ENCODE data around the gene THBS3.
"Not testable (repeated sequence)": the region's sequence is repeated elsewhere in the genome, so short reads cannot be mapped to it uniquely, and the experiment has no call there.

THBS3 gene

GRCh38 chr1:155235375-155235774, 27.7 kb upstream of the THBS3 start:
- not testable (repeated sequence) for DNase-seq (ENCODE audit: low spot score)

GRCh38 chr1:155233502-155233901, 25.8 kb upstream of the THBS3 start:
- not testable (repeated sequence) for DNase-seq (ENCODE audit: low spot score)

- peak; percentile 85 for DNase-seq (ENCODE audit: low spot score)
These were observed 24.6 kb upstream of the THBS3 start for GRCh38 chr1:155232001-155232978.

GRCh38 chr1:155231302-155231701, 23.6 kb upstream of the THBS3 start:
- not testable (repeated sequence) for DNase-seq (ENCODE audit: low spot score)

- no peak for DNase-seq (ENCODE audit: low spot score)
These were observed 20.4 kb upstream of the THBS3 start for GRCh38 chr1:155228096-155228427.

- peak; percentile 99 for DNase-seq (ENCODE audit: low spot score)
These were observed 19.8 kb upstream of the THBS3 start for GRCh38 chr1:155227261-155228095.

GRCh38 chr1:155226910-155227260, 19.2 kb upstream of the THBS3 start:
- no peak for DNase-seq (ENCODE audit: low spot score)

- DNase-seq (ENCODE audit: low spot score) = peak; percentile 80
These were observed 18.7 kb upstream of the THBS3 start for GRCh38 chr1:155226188-155226909.

GRCh38 chr1:155225404-155225759, 17.7 kb upstream of the THBS3 start:
- not testable (repeated sequence) for DNase-seq (ENCODE audit: low spot score)

- no peak for DNase-seq (ENCODE audit: low spot score)
These were observed 15.3 kb upstream of the THBS3 start for GRCh38 chr1:155223047-155223446.

- not testable (repeated sequence) for DNase-seq (ENCODE audit: low spot score)
These were observed 12.7 kb upstream of the THBS3 start for GRCh38 chr1:155220211-155220965.

GRCh38 chr1:155219592-155220031, 11.9 kb upstream of the THBS3 start:
- DNase-seq (ENCODE audit: low spot score) = no peak

- DNase-seq (ENCODE audit: low spot score) = no peak
These were observed 11.3 kb upstream of the THBS3 start for GRCh38 chr1:155218854-155219591.

- DNase-seq (ENCODE audit: low spot score) = not testable (repeated sequence)
These were observed 7.0 kb upstream of the THBS3 start for GRCh38 chr1:155214702-155215101.

- DNase-seq (ENCODE audit: low spot score) = not testable (repeated sequence)
These were observed 4.3 kb upstream of the THBS3 start for GRCh38 chr1:155212051-155212440.

GRCh38 chr1:155211381-155212050, 3.8 kb upstream of the THBS3 start:
- DNase-seq (ENCODE audit: low spot score) = peak; percentile 81

- DNase-seq (ENCODE audit: low spot score) = no peak
These were observed 2.8 kb upstream of the THBS3 start for GRCh38 chr1:155210314-155211104.

GRCh38 chr1:155209312-155209721, 1.6 kb upstream of the THBS3 start:
- no peak for DNase-seq (ENCODE audit: low spot score)

Data from left forelimb (tissue), 1 donor.